HG02973 (cell line): ENCODE results near the gene KL.

Experiments
- ATAC-seq: cut with Tn5 transposase; IDR thresholded peaks from one replicate; pipeline ENCODE4 v1.9.1; 2021; ENCODE audit warnings: moderate library complexity; ENCODE audit not compliant: unreplicated experiment

KL gene

GRCh38 chr13:33033986-33034385 is 17.8 kb downstream of the KL start:
- no peak for ATAC-seq

DNA sequence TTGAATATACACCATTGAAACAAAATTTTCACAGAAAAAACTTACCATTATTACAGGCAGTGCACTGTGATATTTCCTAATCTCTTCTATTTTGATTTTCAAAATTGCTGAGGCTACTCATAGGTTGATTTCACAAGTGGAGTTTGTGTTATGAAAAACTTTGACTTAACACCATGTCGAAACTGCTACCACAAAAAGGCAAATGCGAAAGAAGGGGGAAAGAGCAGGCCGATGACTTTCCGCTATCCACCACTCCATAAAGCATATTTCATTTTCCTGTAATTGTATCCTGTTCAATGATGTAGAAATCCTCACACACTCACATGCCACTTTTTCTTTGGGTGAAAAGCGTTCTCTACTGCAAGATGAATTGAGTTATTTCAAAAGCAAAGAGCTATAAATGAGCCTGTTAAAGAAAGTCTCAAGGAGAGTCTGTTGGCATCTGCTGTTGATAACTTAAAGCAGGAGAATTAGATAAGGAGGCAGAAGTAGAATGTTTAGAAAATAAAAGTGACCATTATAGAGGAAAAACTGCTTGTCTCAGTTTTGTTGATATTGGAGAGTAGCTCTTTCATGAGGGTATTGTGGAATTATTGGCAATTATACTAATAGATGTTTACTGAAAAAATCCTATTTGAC is 18.8 kb downstream of the KL start:
- ATAC-seq, result no peak

GRCh38 chr13:33037673-33038072 is 21.4 kb downstream of the KL start:
- ATAC-seq, result no peak

DNA sequence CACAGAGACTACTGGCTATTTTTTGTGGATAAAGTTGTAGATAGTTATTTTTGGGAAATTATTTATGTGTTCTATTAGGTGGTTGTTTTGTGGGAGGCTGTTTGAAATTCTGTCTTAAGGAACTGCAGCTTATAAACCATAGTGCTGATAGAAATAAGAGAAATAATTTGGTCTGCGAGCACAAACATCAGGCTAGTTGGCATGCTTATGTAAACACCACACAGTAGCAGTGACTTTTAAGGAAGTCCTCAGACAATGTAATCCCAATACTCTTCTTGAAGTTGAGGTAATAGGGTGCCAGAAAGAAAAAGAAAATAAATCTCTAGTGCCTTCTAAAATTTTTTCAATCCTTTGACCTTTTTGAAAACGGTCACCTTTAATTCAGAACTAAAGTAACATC is 23.9 kb downstream of the KL start:
- ATAC-seq, result no peak

GRCh38 chr13:33045851-33046592 is 29.8 kb downstream of the KL start:
- ATAC-seq, result no peak

DNA sequence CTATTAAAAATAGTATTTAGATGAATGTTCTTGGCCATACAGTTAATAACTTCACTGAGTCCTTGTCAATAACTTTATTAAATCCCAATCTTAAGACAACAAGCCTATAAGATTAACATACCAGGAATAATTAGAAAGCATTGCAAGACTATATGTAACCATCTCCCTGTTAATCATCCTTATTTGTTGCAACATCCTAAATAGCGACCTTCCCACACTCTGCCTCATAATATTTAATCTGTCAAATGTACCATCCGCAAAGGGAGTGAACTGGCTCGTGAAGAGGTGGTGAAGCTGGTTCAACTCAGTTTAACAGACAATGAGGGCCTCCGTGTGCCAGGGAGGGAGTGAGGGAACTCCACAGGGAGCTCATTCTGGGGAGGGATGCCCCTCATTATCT is 33.9 kb downstream of the KL start:
- ATAC-seq, result no peak

GRCh38 chr13:33051632-33052031 is 35.4 kb downstream of the KL start:
- no peak for ATAC-seq

DNA sequence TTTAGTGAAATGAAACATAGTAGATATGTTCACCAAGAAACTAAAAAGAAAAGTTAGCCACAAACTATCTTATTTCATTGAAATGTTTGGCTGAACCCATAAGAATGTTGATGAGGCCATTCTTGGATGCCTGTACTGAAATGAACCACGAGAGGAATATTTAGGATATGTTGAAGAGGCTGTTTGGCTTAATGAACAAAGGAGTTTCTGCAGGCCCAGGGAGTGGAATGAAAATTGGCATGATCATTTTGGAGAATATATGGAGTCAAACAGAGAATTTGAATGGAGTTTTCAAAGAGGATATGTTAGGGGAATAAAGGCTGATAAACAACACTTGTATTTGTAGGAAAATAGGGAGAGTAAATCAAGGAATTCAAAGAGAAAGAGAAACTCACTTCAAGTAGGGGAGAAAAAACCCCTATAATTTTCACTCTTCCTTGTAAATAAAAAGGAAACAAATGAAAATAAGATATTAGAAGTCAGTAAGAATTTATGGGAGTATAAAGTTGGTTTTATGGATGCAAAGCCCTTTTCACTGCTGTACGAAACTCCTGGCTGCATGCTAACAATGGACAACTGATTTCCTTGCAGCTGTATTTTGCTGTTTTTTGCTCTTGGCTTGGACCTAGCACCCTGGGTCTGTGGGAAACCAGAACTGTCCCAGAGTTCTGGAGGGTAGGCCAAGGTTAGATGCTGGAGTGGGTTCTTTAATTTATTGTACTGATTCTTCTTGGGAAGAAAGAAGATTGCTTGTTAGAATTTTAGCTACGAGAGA is 36.5 kb downstream of the KL start:
- no peak for ATAC-seq

- no peak for ATAC-seq
Measured at GRCh38 chr13:33053397-33054066, 37.3 kb downstream of the KL start.

- ATAC-seq, result no peak
Measured at GRCh38 chr13:33057019-33057780, 41.0 kb downstream of the KL start.

DNA sequence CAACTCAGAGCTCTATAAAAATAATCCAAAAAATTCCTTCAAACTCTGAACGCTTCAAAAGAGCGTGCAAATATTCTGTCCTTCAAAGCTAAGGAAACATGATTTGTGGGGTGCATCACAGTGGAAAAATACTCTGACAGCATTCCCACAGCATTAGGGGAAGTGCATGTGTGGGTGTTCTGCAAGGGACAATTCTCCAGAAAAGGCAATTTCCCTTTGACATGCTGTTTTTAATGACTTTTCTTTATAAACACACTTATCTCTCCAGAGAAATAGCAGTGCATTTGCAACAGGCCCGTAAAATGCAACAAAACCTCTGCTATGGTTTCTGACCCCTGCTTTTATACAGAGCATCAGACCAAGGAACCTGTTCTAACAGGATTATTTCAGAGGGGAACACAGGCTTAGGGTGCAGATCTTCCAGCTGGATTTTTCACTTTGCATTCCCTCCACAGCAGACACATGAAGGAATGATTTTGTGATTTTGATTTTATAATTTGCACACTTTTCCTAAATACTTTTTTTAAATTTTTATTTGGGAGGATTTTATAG is 42.6 kb downstream of the KL start:
- ATAC-seq, result no peak

DNA sequence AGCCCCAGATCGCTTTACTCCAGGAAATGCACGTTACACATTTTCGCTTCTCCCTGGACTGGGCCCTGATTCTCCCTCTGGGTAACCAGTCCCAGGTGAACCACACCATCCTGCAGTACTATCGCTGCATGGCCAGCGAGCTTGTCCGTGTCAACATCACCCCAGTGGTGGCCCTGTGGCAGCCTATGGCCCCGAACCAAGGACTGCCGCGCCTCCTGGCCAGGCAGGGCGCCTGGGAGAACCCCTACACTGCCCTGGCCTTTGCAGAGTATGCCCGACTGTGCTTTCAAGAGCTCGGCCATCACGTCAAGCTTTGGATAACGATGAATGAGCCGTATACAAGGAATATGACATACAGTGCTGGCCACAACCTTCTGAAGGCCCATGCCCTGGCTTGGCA is 44.6 kb downstream of the KL start:
- no peak for ATAC-seq

DNA sequence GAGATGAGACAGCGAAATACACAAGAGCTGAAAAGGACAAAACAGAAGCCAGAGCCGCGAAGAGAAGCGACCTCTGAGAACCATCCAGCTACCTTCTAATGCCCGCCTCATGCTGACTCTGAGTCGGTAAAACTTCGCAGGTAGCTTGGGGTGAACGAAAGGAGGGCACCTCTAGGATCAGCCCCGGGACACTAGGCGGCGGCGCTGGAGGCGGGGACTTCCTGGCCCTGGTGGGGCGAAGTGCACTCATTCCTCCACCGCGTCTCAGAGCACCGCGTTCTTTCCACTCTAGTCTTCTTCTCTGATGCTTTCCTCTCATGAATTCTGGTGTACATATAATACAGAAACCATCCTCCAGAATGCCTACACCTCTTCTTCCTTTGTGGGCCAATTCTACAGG is 50.1 kb downstream of the KL start:
- no peak for ATAC-seq

DNA sequence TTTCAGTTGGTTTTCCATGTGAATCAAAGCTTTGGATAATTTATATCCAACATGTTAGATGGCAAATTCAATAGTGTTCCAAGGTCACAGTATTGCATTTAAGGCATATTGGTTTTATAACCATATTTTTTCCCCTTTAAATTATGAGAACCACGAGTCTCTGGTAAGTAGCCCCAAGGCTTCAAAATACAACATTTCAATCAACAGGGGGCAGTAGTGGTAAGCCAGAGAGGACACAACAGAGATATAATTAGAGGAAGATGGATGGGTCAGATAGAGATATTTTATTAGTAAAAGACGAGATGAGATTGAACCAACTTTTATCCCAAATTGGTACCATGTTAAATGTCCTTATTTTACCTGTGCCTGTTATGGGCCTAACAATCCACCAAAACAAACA is 53.1 kb downstream of the KL start:
- no peak for ATAC-seq

DNA sequence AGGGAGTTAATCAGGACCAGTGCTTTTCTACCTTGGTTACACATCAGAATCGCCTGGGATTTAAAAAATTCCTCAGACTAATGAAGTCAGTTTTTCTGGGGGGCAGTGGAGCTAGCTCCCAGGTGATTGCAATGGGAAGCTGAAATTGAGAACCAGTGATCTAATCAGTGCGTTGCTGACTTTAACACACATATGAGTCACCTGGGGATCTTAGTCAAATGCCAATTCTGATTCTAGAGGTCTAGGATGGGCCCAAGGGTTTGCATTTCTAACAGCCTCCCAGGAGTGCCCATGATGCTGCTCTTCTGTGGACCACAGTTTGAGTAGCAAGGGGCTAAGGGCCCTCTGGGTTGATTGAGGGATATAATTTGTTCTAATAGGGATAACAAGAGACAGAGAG is 54.5 kb downstream of the KL start:
- ATAC-seq, result no peak

DNA sequence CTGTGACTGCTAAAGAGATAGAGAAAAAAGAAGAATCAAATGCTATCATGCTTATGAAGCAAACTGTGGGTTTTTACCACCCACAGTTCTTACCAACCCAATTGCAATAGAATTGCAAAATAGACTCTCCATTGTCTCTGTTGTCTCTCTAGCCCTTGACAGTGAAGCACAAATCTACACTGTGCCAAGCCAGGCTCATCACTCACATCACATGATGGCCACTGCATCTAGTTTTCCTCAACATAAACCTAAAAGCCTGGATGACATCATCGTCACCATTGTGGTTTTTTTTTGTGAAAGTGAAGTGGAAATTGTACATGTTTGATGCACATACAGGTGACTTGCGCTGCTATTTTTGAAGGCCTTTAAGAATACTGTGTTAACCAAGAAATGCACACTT is 56.1 kb downstream of the KL start:
- ATAC-seq, result no peak

DNA sequence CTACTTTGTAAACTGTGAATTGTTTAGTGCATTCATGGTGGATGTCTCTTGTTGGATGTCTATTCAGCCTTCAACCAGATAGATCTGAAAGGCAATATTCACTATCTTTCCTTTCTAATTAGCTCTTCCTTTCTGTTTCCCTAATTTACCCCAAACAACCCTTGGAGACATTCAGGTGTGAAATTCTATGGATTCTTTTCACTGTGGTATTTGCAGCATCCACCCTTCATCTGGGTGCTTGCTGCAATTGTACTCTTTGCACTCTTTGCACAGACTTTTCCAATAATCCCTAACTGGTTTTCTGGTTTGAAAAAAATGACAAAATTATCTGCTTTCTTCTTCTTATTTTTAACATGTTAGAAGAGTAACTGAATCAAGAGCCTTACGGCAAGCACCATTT is 56.5 kb downstream of the KL start:
- ATAC-seq, result no peak

DNA sequence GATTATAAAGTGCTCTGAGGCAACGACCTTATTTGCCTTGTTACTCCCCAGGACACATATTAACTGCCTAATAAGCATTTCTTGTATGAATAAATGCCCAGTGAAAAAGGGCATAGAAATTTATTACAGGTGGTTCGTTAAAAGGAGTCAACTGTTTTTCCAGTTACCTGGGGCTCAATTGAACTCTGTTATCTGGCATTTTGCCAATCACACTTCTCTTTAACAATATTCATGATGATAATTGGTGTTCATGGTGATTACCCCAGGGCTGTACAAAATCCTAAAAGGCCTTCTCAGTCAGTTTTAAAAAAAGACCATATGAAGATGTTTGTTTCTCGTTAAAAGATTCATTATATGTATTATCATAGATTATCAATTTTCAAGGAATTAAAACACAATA is 57.1 kb downstream of the KL start:
- no peak for ATAC-seq

- no peak for ATAC-seq
Measured at GRCh38 chr13:33076001-33076992, 60.1 kb downstream of the KL start.
